COLO668 (cell line): Measurements from ENCODE around the gene BZW2.

ENCODE experiments used
- DNase-seq: peaks from one replicate; lab custom pipeline; 2025; ENCODE audit not compliant: unreplicated experiment; lab: John Stamatoyannopoulos, UW

BZW2 gene

DNA sequence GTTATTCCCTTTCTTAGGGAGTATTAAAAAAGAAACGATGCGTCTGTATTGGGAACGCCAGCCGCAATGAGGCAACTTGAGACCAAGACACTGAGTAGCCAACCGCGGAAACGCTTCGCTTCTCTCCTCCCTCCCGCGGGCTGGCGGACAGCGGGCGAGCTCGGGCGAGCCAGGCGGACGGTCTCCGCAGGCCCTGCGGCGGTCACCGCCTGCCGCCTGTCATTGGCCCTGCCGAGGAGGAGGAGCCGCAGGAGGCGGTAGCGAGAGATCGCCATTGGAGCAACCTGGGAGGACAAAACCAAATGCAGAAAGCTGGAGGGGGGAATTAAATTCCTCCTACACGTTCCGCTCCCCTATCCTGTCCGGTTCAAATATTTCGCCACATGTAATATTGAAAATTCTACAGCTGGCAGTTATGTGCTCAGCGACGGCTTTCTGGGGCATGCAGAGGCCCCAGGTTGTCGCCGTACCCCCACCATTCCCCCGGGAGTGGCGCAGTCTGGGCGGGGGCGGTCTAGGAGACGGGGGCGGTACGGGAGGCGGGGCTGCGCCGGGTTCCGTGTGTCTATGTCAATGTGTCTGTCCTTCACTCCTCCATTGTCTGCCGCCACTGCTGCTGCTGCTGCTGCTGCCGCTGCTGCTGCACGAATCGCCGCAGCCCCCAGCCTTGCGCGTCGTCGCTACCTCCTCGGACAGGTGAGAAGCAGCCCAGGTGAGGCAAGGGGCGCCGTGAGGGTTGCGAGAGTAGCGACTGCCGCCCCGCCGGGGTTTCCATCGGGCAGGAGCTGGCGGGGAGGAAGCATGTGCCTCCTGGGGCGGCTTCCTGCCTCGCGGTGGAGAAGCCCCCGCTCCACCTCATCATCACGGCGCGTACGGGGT lies at the start of gene BZW2, which contains the start of gene ANKMY2:
Gene BZW2 (plus strand): TSS at position 589 of the 879 bp plus-strand sequence. CDS start 19,263 bp downstream, outside the sequence.
Gene ANKMY2 (minus strand): TSS at position 162 of the 879 bp plus-strand sequence. CDS start 181 bp downstream, outside the sequence.
- peak; percentile 99 for DNase-seq

DNA sequence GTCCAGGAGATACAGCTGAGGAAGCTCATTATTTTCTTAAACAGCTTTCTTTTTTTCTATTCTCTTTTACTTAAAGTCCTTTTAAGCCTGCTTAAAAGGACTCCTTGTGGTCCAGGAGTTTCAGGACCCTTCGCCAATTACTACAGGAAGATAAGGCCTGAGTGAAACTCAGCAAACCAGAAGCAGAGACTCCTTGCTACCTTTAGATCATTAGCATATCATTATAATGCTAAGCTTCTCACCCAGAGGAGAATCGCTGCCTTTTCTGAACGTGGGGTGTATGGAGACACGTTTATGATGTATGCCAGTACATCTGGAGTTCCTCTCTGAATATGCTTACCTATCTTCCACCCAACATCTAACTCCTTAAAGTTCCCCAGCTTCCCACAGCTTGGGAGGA lies 48.0 kb upstream of the BZW2 start:
- no peak for DNase-seq

DNA sequence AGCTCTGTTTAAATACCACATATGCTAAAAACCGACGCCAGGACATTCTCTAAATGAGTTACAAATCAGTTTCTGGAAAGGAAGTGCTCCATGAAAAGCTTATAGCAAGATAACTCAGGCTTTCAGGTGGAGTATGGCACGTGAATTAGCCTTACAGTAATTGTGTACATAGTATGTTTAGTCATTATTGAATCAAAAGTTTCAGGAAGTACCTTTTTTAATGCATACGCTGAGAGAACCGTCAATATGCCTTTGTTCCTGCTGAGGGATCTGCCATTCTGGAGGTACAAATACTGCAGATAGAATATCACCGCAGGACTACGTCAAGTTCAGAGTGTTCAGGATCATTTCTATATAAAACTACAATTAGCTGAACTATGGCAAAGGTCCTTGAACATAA lies 46.1 kb upstream of the BZW2 start:
- DNase-seq, result no peak

DNA sequence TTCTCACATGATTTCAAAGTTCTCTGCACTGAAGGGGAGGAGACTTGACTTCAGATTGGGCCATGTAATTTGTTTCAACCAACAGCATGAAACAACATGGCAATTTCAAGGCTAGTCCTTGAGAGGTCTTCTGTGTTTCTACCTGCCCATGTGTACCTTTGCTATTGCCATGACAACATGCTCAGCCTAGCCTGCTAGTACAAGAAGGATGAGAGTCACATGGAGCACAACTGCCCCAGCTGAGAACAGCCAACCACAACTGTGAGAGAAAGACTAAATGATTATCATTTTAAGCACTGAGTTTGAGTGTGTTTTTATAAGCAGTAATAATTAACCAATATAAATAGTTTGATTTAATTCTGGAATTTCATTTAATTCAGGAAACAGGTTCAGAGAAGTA lies 42.3 kb upstream of the BZW2 start:
- no peak for DNase-seq

DNA sequence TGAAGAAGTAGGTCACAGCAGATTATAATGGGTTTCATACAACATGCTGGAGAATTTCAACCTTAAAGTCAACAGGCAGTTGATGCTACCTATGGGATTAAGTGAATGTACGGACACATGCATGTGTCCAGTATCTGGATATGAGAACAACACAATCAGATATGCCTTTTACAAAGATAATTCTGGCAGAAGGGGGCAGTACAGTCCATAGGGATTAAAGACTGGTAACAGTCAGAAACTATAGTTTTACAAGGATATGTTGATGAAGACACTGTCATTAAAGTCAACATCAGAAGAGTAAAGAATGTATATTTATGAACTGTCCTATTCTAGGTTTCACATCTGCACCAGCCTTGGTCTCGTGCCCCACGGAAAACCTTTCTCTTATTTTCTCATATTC lies 41.9 kb upstream of the BZW2 start:
- DNase-seq, result no peak

DNA sequence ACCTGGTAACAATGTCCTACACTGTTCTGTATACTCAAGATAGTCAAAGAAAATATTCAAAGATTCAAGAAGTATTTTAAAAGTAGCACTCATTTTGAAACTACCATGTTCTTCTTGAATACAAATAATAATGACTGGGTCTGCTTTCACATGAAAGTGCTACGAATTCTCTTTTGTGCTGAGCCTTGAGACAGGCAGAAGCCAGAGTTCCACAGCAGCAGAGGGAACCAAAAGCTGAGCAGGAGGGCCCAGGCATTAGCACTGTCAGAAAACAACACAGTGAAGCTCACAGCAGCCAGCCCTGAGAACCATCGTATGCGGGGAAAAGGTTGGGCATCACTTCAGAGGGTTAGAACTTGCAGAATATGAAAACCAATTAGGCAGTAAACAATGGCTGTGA lies 39.3 kb upstream of the BZW2 start:
- DNase-seq, result no peak

DNA sequence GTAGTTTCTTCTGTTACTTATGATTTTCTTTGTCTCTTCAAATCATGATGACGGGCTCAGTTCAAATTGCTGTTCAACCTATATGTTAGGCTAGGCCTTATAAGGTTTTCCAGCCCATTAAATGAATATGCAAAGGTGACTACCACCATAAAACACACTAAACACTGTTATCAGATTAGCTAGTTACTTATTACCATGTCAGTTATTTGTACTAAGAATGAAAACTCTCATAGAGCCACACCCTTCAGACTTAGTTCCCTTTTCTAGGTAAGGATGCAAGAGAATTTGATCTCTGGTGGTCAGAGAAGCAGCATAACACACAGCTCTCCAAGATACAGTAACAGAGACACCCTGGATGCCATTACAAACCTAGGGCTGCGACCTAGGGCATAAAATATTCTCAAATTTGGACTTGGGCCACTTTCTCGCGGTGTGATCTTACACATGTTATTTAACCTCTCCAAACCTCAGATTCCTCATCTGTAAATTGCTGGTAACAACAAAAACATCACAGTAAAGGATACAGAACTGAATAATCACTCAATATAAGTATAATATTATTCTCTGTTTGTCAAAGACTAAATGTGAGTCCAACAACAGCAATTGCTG lies 36.0 kb upstream of the BZW2 start:
- DNase-seq, result no peak

DNA sequence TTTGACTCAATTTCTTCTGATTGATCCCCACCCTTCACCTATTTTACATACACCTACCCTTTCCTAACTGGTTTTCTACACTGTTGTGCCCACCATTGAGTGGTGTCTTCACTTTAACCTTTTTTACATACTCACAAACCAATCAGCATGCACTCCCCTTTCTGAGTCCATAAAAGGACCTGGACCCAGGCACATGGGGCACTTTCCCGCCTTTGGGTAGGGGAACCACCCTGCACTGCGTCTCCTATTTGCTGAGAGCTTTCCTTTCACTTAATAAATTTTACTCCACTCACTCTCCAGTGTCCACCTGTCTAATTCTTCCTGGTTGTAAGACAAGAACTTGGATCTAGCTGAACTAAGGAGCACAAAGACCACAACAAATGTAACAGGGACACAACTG lies 34.3 kb upstream of the BZW2 start:
- no peak for DNase-seq

DNA sequence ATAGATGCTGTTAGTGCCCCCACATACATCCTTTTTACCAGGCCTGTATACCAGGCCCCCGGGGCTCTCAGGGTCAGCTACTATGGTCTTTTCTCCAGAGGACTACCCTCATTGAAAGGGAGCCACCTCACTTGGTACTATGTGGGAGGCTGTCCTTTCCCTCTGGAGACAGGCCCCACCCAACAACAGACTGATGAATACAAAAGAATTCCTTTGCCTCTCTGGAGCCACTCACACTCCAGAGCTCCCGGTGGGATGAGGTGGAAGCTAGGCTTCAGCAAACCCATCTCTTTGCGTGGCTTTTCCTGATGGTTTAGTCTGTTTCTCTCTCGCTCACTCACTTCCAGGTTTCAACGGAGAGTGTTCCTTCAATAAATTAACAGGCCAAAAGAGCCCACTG lies 30.8 kb upstream of the BZW2 start:
- DNase-seq, result no peak

DNA sequence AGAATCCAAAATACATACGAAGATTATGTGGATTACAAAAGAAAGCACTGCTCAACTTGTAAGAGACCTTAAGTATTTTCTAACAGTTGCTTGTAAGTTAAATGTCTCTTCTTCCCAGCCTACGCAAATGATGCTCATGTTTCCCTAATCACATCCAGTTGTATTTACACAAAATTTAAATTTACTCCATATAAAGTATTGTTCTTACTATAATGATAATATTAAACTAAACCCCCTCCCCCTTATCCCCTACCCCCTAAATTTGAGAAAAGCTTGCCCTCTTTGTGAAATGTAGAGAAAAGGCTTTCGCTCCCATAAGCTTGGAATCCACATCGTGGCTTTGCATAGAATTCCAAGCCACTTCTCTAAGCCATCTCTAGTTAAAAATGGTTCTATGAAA lies 29.9 kb upstream of the BZW2 start:
- no peak for DNase-seq

DNA sequence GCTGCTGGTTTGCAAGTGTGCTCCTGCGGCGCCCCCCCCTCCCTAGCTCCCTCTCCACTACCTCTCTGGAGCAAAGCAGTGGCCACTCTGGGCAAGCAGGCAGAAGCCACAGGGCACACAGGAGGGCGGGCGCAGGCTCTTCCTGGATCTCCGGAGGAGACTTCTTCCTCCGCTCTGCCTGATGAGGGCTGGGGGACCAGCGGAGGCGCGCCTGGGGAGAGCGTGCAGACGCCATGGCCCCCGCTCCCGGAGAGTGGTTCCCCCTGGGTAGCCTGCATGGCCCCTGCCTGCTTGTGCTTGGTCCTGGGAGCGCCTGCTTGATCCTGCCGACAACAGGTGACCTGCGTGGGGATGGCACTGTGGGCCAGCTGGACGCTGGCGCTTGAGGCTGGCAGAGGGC lies 29.4 kb upstream of the BZW2 start:
- DNase-seq, result no peak

DNA sequence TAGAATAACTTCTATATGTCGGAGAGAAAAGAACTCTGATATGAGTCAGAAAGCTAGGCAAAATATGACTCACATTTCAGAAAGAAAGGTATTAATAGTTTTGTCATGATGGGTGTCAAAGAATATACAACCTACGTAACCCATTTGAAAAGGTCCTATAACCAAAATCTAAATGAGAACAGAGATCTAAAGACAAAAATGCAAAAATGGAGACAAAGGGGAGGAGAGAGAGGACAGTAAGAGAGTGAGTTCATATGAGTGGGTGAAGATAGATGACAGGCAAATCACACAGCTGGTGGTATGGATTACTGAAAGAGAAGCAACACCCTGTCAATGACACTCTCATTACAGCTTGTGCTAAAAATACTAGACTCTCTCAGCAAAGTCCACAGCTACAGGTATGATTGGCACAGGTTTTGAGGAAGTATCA lies 26.0 kb upstream of the BZW2 start:
- no peak for DNase-seq

DNA sequence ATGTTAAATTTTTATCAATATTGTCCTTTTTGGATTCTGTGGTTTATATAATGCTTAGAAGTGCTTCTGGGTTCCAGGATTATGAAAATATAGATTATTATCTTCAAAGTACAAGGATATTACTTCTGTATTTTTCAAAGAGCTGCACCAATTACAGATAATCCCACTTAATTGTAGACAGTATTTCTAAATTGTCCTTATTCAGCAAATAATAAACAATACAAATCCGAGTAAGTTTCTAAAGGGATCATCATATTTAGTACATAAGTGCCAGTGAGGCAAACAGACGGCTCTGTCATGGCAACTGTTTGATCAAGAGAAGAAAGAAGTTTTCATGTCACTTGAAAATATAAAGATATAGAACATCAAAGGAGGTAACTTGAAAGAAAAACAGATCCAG lies 19.6 kb upstream of the BZW2 start:
- DNase-seq, result no peak

DNA sequence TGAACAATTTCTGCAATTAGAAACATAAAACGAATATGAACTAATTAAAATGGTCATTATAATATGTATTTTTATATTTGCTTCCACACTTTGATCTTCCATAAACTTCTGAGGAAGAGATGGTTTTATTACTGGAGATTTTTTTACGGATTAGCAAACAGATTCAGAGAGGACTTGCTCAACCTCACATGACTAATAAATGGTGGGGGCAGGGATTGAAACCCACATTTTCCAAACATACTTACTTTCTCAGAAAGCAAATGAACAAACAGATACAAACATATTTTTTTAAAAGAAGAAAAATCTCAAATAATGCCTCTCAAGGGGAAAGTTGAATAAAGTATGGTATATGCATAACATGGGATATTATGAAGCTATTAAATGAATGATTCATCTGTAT lies 18.7 kb upstream of the BZW2 start:
- DNase-seq, result no peak

DNA sequence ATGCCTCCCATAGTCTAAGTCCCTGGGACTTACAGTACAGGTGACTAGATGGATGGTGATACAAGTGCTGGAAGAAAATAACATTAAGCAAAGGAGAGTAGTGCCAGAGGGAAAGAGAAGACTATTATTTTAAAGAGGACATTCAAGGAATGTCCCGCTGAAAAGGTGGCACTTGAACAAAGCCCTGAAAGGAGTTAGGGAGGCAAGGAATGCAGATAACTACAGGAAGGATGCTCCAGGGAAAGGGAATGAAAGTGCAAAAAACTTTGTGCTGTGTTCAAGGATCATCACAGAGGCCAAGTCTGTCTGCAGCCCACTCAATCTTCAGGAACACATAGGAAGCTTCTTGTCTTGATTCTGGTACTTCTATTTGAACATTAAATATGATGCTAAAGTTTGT lies 15.3 kb upstream of the BZW2 start:
- DNase-seq, result no peak

DNA sequence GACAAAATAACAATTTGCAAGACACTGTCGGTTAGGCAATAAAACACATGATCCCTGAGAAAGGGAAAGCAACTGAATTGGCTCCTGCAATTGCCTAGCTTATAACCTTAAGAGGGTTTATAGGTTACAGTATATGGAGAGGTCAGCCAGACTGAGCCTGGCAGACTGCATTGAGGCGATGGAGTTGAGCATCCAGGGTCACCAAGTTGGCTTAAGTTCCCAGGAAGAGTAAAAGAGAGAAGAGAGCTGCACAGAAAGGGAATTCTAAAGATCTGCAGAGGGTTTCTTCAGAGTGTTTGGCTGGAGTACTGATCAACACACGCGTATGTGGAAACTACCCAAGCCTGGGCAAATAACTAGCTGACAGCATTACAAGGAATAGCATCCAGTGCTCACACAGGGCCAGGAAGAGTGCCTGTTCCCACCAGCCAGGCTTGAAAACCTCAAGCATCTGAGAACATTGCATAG lies 11.7 kb upstream of the BZW2 start:
- no peak for DNase-seq

DNA sequence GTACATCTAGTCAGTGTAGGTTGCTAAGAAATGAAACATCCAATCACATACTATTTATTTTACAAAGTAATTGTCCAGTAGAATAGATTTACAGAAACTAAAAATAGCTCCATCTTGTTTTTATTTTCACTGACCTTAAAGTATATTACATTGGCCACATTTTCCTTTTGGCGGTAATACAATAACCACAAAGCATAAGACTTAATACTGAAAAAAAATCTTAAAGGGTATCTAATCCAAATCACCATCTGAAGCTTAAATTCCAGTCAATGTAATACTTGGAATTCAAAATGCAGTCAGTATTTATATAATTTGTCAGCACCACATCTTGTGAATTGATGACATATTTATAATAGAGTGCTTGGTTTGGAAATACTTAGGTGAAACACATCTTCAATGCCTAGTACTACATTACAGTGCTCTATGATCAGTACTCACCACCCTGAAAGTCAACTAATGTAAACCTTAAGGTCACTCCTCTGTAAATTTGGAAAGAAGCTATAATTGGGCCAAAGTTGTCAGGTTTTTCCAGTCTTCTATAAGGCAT lies 9.4 kb upstream of the BZW2 start:
- no peak for DNase-seq

DNA sequence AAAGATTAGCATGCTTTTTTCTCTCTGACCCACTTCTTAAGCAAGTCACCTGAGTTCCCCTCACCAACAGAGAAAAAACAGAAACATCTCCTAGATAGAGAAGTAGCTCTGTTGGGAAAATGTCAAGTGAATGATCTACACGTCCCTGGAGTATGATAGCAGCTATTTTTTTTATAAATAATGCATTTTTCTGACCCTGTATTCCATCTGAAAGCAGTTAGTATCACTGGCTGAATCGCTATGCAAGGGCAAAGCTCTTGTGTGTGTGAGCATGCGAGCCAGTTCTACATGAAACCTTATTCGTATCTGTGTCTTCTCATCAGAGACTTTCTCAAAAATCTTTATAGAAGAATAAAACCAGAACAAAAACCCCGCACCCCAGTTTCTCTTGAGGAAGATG lies 8.6 kb upstream of the BZW2 start:
- no peak for DNase-seq

DNA sequence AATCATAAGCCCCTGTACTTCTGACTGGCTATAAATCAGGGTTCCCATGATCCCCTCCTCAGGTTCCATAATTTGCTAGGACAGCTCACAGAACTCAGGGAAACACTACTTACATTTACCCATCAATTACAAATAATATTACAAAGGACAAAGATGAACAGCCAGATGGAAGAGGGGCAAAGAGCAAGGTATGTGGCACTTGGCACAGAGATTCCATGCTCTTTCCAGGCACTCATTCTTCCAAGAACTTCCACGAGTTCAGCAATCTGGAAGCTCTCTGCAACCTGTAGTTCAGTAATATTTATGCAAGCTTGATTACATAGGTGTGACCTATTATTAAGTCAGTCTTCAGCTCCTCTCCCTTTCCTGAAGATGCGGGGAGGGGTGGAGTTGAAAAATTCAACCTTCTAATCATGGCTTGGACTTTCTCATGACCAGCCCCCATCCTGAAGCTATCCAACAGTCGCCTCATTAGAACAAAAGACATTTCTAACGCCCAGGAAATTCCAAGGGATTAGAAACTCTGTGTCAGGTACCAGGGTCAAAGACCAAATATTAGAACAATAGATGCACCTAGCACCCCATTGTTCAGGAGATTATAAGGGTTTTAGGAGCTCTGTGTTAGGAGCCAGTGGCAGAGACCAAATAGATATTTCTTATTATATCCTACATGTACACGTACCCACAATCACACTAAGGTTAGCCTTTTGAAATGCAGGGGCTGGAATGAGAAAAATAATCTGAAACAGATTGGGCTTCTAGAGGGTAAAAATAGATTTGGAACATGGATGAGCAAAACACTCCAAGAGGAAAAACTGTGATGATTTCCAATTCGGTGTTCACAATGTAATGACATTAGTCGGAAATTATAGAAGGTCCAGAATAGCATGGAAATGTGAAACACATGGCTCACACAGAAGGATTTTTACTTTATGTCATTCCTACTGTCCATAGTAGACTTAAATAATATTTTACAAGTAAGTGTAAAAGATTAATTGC lies 7.4 kb upstream of the BZW2 start:
- DNase-seq, result no peak

DNA sequence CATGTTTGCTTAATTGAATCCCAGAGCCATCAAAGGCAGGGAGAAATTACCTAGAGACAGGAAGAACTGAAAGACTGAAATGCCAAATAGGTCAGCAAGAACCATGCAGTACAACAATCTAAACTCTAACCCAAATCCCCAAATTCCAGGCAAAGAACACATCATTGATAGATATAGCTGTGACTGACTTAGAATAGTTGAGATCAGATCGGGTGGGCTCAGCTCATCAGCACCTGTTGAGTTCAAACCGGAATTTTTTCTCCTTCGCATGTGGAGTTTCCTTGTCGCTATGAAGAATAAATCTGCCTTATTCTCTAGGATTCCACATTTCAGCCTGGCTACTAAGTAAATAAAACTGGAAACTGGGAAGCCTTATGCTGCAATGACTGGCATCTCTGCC lies 1.8 kb upstream of the BZW2 start:
- DNase-seq, result no peak
